Measurements from ENCODE around the gene ZNF804B. TPM values are rescaled to one million over a fixed set of nuclear protein-coding genes. Genes with fewer than 3 reads are reported as not detected.

The ZNF804B gene
- total and polyA plus RNA-seq, 9 of the 15 experiments (the other 6 are each of a cell fraction or from before 2014, with no cell fraction given) = 0.04 to 0.22 (median 0.09) TPM; not detected in 6

DNA sequence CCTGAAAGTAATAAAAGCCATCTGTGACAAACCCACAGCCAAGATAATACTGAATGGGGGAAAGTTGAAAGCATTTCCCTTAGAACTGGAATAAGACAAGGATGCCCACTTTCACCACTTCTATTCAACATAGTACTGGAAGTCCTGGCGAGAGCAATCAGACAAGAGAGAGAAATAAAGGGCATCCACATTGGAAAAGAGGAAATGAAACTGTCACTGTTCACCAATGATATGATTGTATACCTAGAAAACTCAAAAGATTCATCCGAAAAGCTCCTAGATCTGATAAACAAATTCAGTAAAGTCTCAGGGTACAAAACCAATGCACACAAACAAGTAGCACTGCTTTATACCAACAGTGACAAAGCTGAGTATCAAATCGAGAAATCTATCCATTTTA is 617.7 kb downstream of the ZNF804B start (continued):
- TF ChIP-seq CGGBP1 (CRISPR knock-in tag; IDR thresholded peaks at IDR 0.05) = no peak
- no peak for TF ChIP-seq SRSF7 (optimal IDR thresholded peaks at IDR 0.05; ENCODE audit: low read depth, low read length)
- TF ChIP-seq THRB (CRISPR knock-in tag; conservative IDR thresholded peaks at IDR 0.05) = no peak
- TF ChIP-seq ZBTB17 (CRISPR knock-in tag; IDR thresholded peaks at IDR 0.05) = no peak
- TF ChIP-seq, protein P1, sequence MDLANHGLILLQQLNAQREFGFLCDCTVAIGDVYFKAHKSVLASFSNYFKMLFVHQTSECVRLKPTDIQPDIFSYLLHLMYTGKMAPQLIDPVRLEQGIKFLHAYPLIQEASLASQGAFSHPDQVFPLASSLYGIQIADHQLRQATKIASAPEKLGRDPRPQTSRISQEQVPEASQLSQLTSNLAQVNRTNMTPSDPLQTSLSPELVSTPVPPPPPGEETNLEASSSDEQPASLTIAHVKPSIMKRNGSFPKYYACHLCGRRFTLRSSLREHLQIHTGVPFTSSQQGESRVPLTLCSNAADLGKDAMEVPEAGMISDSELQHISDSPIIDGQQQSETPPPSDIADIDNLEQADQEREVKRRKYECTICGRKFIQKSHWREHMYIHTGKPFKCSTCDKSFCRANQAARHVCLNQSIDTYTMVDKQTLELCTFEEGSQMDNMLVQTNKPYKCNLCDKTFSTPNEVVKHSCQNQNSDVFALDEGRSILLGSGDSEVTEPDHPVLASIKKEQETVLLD (IDR thresholded peaks at IDR 0.05) = no peak
- TF ChIP-seq E2F3 (CRISPR knock-in tag; IDR thresholded peaks at IDR 0.05) = no peak
- no peak for TF ChIP-seq KLF16 (IDR thresholded peaks at IDR 0.05)
- TF ChIP-seq, protein P2, sequence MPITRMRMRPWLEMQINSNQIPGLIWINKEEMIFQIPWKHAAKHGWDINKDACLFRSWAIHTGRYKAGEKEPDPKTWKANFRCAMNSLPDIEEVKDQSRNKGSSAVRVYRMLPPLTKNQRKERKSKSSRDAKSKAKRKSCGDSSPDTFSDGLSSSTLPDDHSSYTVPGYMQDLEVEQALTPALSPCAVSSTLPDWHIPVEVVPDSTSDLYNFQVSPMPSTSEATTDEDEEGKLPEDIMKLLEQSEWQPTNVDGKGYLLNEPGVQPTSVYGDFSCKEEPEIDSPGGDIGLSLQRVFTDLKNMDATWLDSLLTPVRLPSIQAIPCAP (CRISPR knock-in tag; IDR thresholded peaks at IDR 0.05; ENCODE audit: borderline replicate concordance) = no peak
- no peak for TF ChIP-seq SMARCC2 (IDR thresholded peaks at IDR 0.05; ENCODE audit: low read depth)

Measured in K562 (cell line).